ENCODE data around the gene SNAPC1. TPM values are rescaled to one million over a fixed set of nuclear protein-coding genes. Genes with fewer than 3 reads are reported as not detected.

The SNAPC1 gene
- total and polyA plus RNA-seq, 2 donors (not counting 1 experiment from before 2014, with no cell fraction given) = 23.4 to 29.6 TPM

DNA sequence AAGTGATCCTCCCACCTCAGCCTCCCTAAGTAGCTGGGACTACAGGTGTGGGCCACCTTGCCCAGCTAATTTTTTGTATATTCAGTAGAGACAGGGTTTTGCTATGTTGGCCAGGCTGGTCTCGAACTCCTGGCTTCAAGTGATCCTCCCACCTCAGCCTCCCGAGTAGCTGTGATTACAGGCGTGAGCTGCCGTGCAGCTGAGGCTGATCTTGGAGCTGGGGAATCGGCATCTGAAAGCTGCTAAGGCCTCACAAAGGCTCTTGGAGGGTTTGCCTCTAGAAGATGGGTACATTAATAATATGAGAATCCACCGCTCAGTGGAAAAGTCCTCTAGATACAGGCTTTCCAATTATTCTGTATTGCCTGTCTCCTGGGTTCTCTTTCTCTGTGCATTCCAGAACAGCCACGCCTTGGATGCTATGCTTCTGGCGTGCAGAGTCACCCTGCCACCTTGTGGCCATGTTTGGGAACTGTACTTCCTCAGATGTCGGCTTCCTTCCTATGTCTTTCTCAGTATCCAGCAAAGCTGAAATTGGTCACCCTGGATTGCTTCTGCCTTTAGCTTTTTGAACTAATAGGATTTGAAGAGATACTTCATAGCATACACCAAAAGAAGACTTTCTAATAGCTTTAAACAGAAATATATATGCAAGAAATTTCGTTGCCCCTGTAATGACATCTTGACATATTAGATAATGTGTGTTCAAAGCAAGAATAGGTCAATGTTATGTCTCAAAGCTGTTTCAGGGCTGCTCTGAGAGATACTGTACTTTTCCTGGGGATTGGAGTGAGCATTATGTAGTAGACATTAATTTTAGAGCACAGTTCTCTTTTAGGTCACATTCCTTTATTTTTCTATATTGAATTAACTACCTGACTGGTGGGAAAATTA, 75.4 kb downstream of the SNAPC1 start:
- Histone ChIP-seq H3K36me3 (ENCODE audit: control insufficient read depth, insufficient read depth, low read length) (no peaks in the 10 kb centered on the region), H2AFZ (ENCODE audit: low read length) (no peak overlapping the region), H3K4me3 (replicated peaks in 1 of 4; ENCODE audit: control extremely low read depth in 1 of 4, insufficient read depth in 1 of 4, low read depth in 3 of 4, low read length in 4 of 4) (no peak overlapping the region), H3K4me1 (ENCODE audit: control insufficient read depth, extremely low read depth, insufficient read depth, low read length) (no peaks in the 10 kb centered on the region), H3K27ac (ENCODE audit: insufficient read depth, low read length) (no peak overlapping the region), H3K9me3 (ENCODE audit: control insufficient read depth, insufficient read depth, low read depth, low read length) (no peaks in the 10 kb centered on the region), H3K4me2 (ENCODE audit: extremely low read depth, insufficient read depth, low read length) (no peak overlapping the region), H3K9ac (ENCODE audit: insufficient read depth, low read length) (no peak overlapping the region), H3K27me3 (ENCODE audit: control insufficient read depth, insufficient read depth, low read length) (no peaks in the 10 kb centered on the region), H3K79me2 (ENCODE audit: control insufficient read depth, insufficient read depth, low read length) (no peaks in the 10 kb centered on the region), H4K20me1 (ENCODE audit: control insufficient read depth, extremely low read depth, insufficient read depth, low read length) (no peaks in the 10 kb centered on the region)
- TF ChIP-seq EZH2 (IDR thresholded peaks at IDR 0.05; ENCODE audit: low read length, missing control alignments) (no peak), CTCF (conservative IDR thresholded peaks at IDR 0.05 in 1 of 2, IDR thresholded peaks at IDR 0.05 in 1 of 2; ENCODE audit: low read depth in 1 of 2, low read length in 2 of 2) (peak; percentile 96 to 97)
- DNase-seq (ENCODE audit: low read depth in 2 of 2) = peak; percentile 60 to 81

- Histone ChIP-seq H3K9ac (ENCODE audit: insufficient read depth, low read length) (no peak overlapping the region), H3K9me3 (ENCODE audit: control insufficient read depth, insufficient read depth, low read depth, low read length) (no peaks in the 10 kb centered on the region), H3K27ac (ENCODE audit: insufficient read depth, low read length) (no peak overlapping the region), H4K20me1 (ENCODE audit: control insufficient read depth, extremely low read depth, insufficient read depth, low read length) (no peaks in the 10 kb centered on the region), H3K36me3 (ENCODE audit: control insufficient read depth, insufficient read depth, low read length) (no peaks in the 10 kb centered on the region), H3K4me3 (replicated peaks in 1 of 4; ENCODE audit: control extremely low read depth in 1 of 4, insufficient read depth in 1 of 4, low read depth in 3 of 4, low read length in 4 of 4) (no peak overlapping the region), H3K4me1 (ENCODE audit: control insufficient read depth, extremely low read depth, insufficient read depth, low read length) (no peaks in the 10 kb centered on the region), H3K79me2 (ENCODE audit: control insufficient read depth, insufficient read depth, low read length) (no peaks in the 10 kb centered on the region), H2AFZ (ENCODE audit: low read length) (no peak overlapping the region), H3K4me2 (ENCODE audit: extremely low read depth, insufficient read depth, low read length) (no peak overlapping the region), H3K27me3 (ENCODE audit: control insufficient read depth, insufficient read depth, low read length) (no peaks in the 10 kb centered on the region)
- peak in 1 of 2 donors; percentile 31 for DNase-seq (ENCODE audit: low read depth in 2 of 2)
- TF ChIP-seq EZH2 (IDR thresholded peaks at IDR 0.05; ENCODE audit: low read length, missing control alignments) = no peak
- TF ChIP-seq CTCF (conservative IDR thresholded peaks at IDR 0.05 in 1 of 2, IDR thresholded peaks at IDR 0.05 in 1 of 2; ENCODE audit: low read depth in 1 of 2, low read length in 2 of 2) = no peak
Measured at GRCh38 chr14:61838661-61839245, 76.5 kb downstream of the SNAPC1 start.

DNA sequence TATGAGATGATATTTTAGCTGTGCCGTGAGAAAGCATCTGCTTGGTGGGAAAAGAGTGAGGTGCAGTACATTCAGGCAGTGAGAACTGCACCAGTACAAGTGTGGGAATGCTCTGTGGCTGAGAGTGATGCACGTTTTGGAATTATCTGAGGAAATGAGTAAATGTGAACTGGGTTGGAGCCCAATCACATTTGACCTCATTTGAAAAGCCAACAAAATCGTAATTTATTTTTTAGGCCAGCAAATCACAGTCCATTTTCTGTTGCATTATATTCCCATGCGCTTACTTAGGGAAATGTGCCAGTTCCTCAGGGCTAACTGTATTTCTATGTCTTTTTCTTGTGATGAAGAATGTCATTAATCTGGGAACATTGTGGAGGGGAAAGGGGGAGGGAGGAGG, 77.3 kb downstream of the SNAPC1 start:
- H3K79me2 ChIP-seq (ENCODE audit: control insufficient read depth, insufficient read depth, low read length) = no peaks in the 10 kb centered on the region
- no peaks in the 10 kb centered on the region for H3K4me1 ChIP-seq (ENCODE audit: control insufficient read depth, extremely low read depth, insufficient read depth, low read length)
- no peaks in the 10 kb centered on the region for H4K20me1 ChIP-seq (ENCODE audit: control insufficient read depth, extremely low read depth, insufficient read depth, low read length)
- TF ChIP-seq EZH2 (IDR thresholded peaks at IDR 0.05; ENCODE audit: low read length, missing control alignments) (no peak), CTCF (conservative IDR thresholded peaks at IDR 0.05 in 1 of 2, IDR thresholded peaks at IDR 0.05 in 1 of 2; ENCODE audit: low read depth in 1 of 2, low read length in 2 of 2) (no peak)
- H3K4me3 ChIP-seq (replicated peaks in 1 of 4; ENCODE audit: control extremely low read depth in 1 of 4, insufficient read depth in 1 of 4, low read depth in 3 of 4, low read length in 4 of 4) = no peak overlapping the region
- no peak overlapping the region for H3K27ac ChIP-seq (ENCODE audit: insufficient read depth, low read length)
- peak; percentile 12 to 59 for DNase-seq (ENCODE audit: low read depth in 2 of 2)
- no peak overlapping the region for H3K9ac ChIP-seq (ENCODE audit: insufficient read depth, low read length)
- H3K4me2 ChIP-seq (ENCODE audit: extremely low read depth, insufficient read depth, low read length) = no peak overlapping the region
- no peaks in the 10 kb centered on the region for H3K36me3 ChIP-seq (ENCODE audit: control insufficient read depth, insufficient read depth, low read length)
- H2AFZ ChIP-seq (ENCODE audit: low read length) = no peak overlapping the region
- H3K9me3 ChIP-seq (ENCODE audit: control insufficient read depth, insufficient read depth, low read depth, low read length) = no peaks in the 10 kb centered on the region
- H3K27me3 ChIP-seq (ENCODE audit: control insufficient read depth, insufficient read depth, low read length) = no peaks in the 10 kb centered on the region

All from fibroblast of lung (primary cell).